Transverse colon (tissue), 4 donors: ENCODE data around the gene TEK. TPM values are rescaled to one million over a fixed set of nuclear protein-coding genes. Genes with fewer than 3 reads are reported as not detected.

Experiments used
- DNase-seq: peaks from one replicate; pipeline ENCODE4 v3.0.0-alpha.2; 2019
- H3K27ac ChIP-seq, 4 donors: fragments of 200-600 bp; sonication (generic); 2 replicates each; pipeline ENCODE4 v1.5.1; 2016 to 2018; ENCODE audit warnings: inconsistent platforms in 4 of 4
- H3K27me3 ChIP-seq: fragments of 200-600 bp; sonication (generic); 2 replicates; pipeline ENCODE4 v1.5.1; 2017; ENCODE audit warnings: inconsistent platforms
- H3K36me3 ChIP-seq, 4 donors: fragments of 200-600 bp; sonication (generic); 2 replicates each; pipeline ENCODE4 v1.5.1; 2017 to 2019; ENCODE audit warnings: inconsistent platforms in 4 of 4
- H3K4me1 ChIP-seq, 4 donors: fragments of 200-600 bp; sonication (generic); 2 replicates each; pipeline ENCODE4 v1.5.1; 2017 to 2020; ENCODE audit warnings: inconsistent platforms in 4 of 4
- H3K4me3 ChIP-seq, 4 donors: fragments of 200-600 bp; sonication (generic); 1 replicate in 1 of 4; 2 replicates in 3 of 4; pipeline versions ENCODE4 v1.5.1 to v1.6.1; 2017 to 2019; ENCODE audit warnings: inconsistent platforms in 4 of 4
- H3K9me3 ChIP-seq, 2 donors: fragments of 200-600 bp; sonication (generic); 2 replicates each; pipeline ENCODE4 v1.5.1; 2017 to 2019; ENCODE audit warnings: inconsistent platforms in 2 of 2
- CTCF ChIP-seq, 5 experiments: fragments of 200-600 bp in 3 of 5; fragments of 450-650 bp in 2 of 5; sonication (generic) in 3 of 5; IDR thresholded peaks; 1 replicate in 2 of 5; 2 replicates in 3 of 5; pipeline ENCODE4 v1.5.1; 2016 to 2017; ENCODE audit warnings: antibody characterized with exemption in 5 of 5, inconsistent platforms in 3 of 5, mild to moderate bottlenecking in 2 of 5, moderate library complexity in 1 of 5
- EP300 ChIP-seq: sonication (generic); formaldehyde crosslinking; IDR thresholded peaks from one replicate; pipeline ENCODE4 v1.6.1; 2017; ENCODE audit warnings: antibody characterized with exemption, low read depth
- POLR2A ChIP-seq: fragments of 450-650 bp; IDR thresholded peaks from one replicate; pipeline ENCODE4 v1.6.1; 2016; ENCODE audit warnings: antibody characterized with exemption, mild to moderate bottlenecking, moderate library complexity
- POLR2AphosphoS5 ChIP-seq, 3 donors: sonication (generic); formaldehyde crosslinking; IDR thresholded peaks; one replicate each; pipeline ENCODE4 v1.6.1; 2016; ENCODE audit warnings: antibody characterized with exemption in 3 of 3
- WGBS, 2 donors: methylation state at CpG; one replicate each; pipeline ENCODE4 v1.1.5; 2018; ENCODE audit warnings: low coverage in 1 of 2; 5-methylcytosine and 5-hydroxymethylcytosine counted together
- in situ Hi-C, 4 donors: fragments of 200-750 bp; cut with MboI; loops; one replicate each; pipeline versions ENCODE4 v1.15.0 to v1.15.1; 2017; ENCODE audit warnings: low sequenced_read_pairs in 3 of 4, low pct_ligation_motif_present in 1 of 4, low pct_unique_long_range_greater_than_20kb in 1 of 4
- intact Hi-C: fragments of 100-400 bp; cut with DNase I; formaldehyde crosslinking; loops from one replicate; pipeline ENCODE4 v1.15.1; 2023; ENCODE audit warnings: low total_unique reads
- total RNA-seq, 4 donors: library from RNA; depleted of rRNA; stranded (reverse); fragments of >200 nt; gene quantifications; one replicate each; pipeline ENCODE4 v1.1.0, GENCODE V29; 2016

Gene TEK
- total RNA-seq, 4 donors from 2014 or later, result 1.5 to 4.0 (median 3.0) TPM

GRCh38 chr9:27193886-27194285 lies 84.9 kb downstream of the TEK start:
- no peaks in the 10 kb centered on the region for H3K36me3 ChIP-seq
- TF ChIP-seq CTCF (IDR thresholded peaks at IDR 0.05) (no peak), POLR2AphosphoS5 (IDR thresholded peaks at IDR 0.05) (no peak), EP300 (no peak), POLR2A (no peak)
- in situ Hi-C loops, result no loop called here
- 71 to 83% methylated on average over 1 of the region's 1 CpG for WGBS, 2 donors
- H3K4me1 ChIP-seq, result peaks cover 0 to 18% (median 2%) of the 10 kb centered on the region in 4 donors
- no peaks in the 10 kb centered on the region for H3K9me3 ChIP-seq
- peak overlapping the region in 3 of 4 donors; percentile 4 to 23 (median 16) for H3K27ac ChIP-seq
- no peaks in the 10 kb centered on the region for H3K27me3 ChIP-seq
- DNase-seq, result no peak
- no peak overlapping the region for H3K4me3 ChIP-seq
- intact Hi-C loops, result loop anchor here (10.0 kb wide), 1 partner anchor 371 kb away; no protein-coding TSS in a partner anchor

GRCh38 chr9:27194401-27195091 lies 85.5 kb downstream of the TEK start:
- intact Hi-C loops, result loop anchor here (10.0 kb wide), 1 partner anchor 370 kb away; no protein-coding TSS in a partner anchor
- Histone ChIP-seq H3K9me3 (no peaks in the 10 kb centered on the region), H3K4me1 (peaks cover 0 to 18% (median 2%) of the 10 kb centered on the region in 4 donors), H3K27me3 (no peaks in the 10 kb centered on the region), H3K27ac (peak overlapping the region in 3 of 4 donors; percentile 4 to 45 (median 23)), H3K4me3 (no peak overlapping the region), H3K36me3 (no peaks in the 10 kb centered on the region)
- in situ Hi-C loops, result no loop called here
- WGBS, 2 donors, result 34 to 40% methylated on average over 1 to 5 of the region's 5 CpGs
- TF ChIP-seq POLR2AphosphoS5 (IDR thresholded peaks at IDR 0.05), result peak; percentile 44 to 47 (median 44)
- TF ChIP-seq POLR2A, result no peak
- no peak for DNase-seq

- H3K27me3 ChIP-seq, result no peaks in the 10 kb centered on the region
- H3K4me3 ChIP-seq, result no peak overlapping the region
- no peaks in the 10 kb centered on the region for H3K9me3 ChIP-seq
- WGBS, 2 donors, result 83% methylated on average over 2 to 3 of the region's 3 CpGs
- intact Hi-C loops (loop anchor here (10.0 kb wide), 1 partner anchor 370 kb away; no protein-coding TSS in a partner anchor), in situ Hi-C loops (no loop called here)
- H3K4me1 ChIP-seq, result peaks cover 0 to 18% (median 2%) of the 10 kb centered on the region in 4 donors
- TF ChIP-seq EP300 (no peak), CTCF (IDR thresholded peaks at IDR 0.05) (no peak), POLR2A (no peak), POLR2AphosphoS5 (IDR thresholded peaks at IDR 0.05) (no peak)
- no peaks in the 10 kb centered on the region for H3K36me3 ChIP-seq
- peak overlapping the region in 1 of 4 donors; percentile 45 for H3K27ac ChIP-seq
- no peak for DNase-seq
Measured at GRCh38 chr9:27195191-27195590, 86.2 kb downstream of the TEK start.

GRCh38 chr9:27196383-27196782 lies 87.4 kb downstream of the TEK start:
- Histone ChIP-seq H3K27me3 (no peaks in the 10 kb centered on the region), H3K9me3 (no peaks in the 10 kb centered on the region), H3K27ac (no peak overlapping the region), H3K4me3 (no peak overlapping the region), H3K4me1 (peaks cover 0 to 18% (median 2%) of the 10 kb centered on the region in 4 donors), H3K36me3 (no peaks in the 10 kb centered on the region)
- in situ Hi-C loops (no loop called here), intact Hi-C loops (loop anchor here (10.0 kb wide), 1 partner anchor 368 kb away; no protein-coding TSS in a partner anchor)
- WGBS, 2 donors, result 84 to 85% methylated on average over 3 of the region's 3 CpGs
- TF ChIP-seq EP300, result no peak
- no peak for TF ChIP-seq POLR2AphosphoS5 (IDR thresholded peaks at IDR 0.05)
- no peak for TF ChIP-seq POLR2A
- no peak for TF ChIP-seq CTCF (IDR thresholded peaks at IDR 0.05)
- DNase-seq, result no peak
